ENCODE results near the gene KCNIP4. TPM values are rescaled to one million over a fixed set of nuclear protein-coding genes. Genes with fewer than 3 reads are reported as not detected.

The KCNIP4 gene
- total and polyA plus RNA-seq, 2 experiments from 2014 or later = 0.65 TPM; not detected in 1

DNA sequence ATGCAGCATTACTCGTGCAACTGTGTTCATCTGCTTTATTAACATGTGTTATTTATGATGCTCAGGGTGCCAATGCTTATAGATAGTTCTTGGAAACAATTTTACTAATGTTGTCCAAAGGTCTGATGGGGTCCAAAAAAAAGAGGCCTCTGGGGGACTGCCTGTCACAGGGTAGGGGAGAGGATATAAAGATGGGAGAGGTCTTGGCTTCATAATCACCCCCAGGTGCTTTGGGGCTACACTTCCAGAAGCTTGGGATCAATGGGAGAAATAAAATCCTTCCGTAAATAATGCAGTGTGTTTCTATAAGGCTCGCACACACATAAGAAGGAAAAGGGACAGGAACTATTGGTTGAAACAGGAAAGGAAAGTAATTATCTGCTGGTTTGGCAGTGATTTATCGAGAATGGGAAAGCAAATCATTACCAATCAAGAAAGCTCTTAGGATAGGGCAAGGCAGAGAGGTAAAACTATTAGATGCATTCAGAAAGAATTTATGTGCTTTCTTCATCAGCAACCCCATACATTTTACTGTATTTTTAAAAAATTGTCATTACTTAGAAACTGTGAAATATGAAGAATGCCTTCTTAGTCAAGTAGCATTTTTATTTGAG is 677.0 kb downstream of the KCNIP4 start:
- Histone ChIP-seq H3K36me3 (ENCODE audit: low read depth) (no peaks in the 10 kb centered on the region), H3K9me2 (ENCODE audit: insufficient read depth) (no peaks in the 10 kb centered on the region), H3F3A (ENCODE audit: insufficient read depth) (no peaks in the 10 kb centered on the region), H3K27ac (no peak overlapping the region), H3K9me3 (ENCODE audit: low read depth) (no peaks in the 10 kb centered on the region), H3K4me3 (no peak overlapping the region), H3K4me1 (ENCODE audit: insufficient read depth) (no peaks in the 10 kb centered on the region), H2AFZ (no peak overlapping the region), H3K79me2 (ENCODE audit: insufficient read depth) (no peaks in the 10 kb centered on the region), H3K9ac (no peak overlapping the region), H3K27me3 (replicated peaks; ENCODE audit: insufficient read depth) (no peaks in the 10 kb centered on the region), H4K20me1 (ENCODE audit: insufficient read depth) (no peaks in the 10 kb centered on the region), H3K4me2 (ENCODE audit: unreplicated experiment) (no peak overlapping the region)
- in situ Hi-C loops (cut with MboI) = no loop called here
- DNase-seq = no peak
- 13 to 15% methylated on average over 4 of the region's 4 CpGs for WGBS, 2 experiments (ENCODE audit: low coverage in 1 of 2, low lambda C conversion rate in 2 of 2, missing lambda C conversion rate in 2 of 2)
- no peak for TF ChIP-seq EZH2 (IDR thresholded peaks at IDR 0.05; ENCODE audit: insufficient read depth, poor library complexity, severe bottlenecking)
- TF ChIP-seq EZH2phosphoT487 (IDR thresholded peaks at IDR 0.05; ENCODE audit: insufficient read depth, low read depth) = no peak

DNA sequence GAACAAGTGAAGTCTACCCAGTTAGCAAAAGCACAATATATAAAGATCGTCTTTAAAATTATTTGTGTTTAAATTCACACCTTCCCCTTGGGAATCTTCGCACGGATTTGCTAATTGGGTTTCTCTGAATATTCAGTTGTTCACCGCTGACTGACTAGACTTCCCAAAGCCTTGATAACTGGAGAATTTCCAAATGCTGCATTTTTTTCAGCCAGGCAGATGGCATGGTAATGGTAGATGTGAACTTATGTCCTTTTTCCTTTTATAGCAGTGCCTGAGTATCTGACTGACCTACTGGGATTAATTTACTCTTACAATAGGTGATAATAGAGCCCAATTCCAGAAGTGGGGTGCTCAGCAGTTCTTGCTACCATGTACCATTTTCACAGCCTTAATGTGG is 700.2 kb downstream of the KCNIP4 start:
- no peaks in the 10 kb centered on the region for H3K27me3 ChIP-seq (replicated peaks; ENCODE audit: insufficient read depth)
- TF ChIP-seq EZH2 (IDR thresholded peaks at IDR 0.05; ENCODE audit: insufficient read depth, poor library complexity, severe bottlenecking) (no peak), EZH2phosphoT487 (IDR thresholded peaks at IDR 0.05; ENCODE audit: insufficient read depth, low read depth) (no peak)
- WGBS, 2 experiments (ENCODE audit: low coverage in 1 of 2, low lambda C conversion rate in 2 of 2, missing lambda C conversion rate in 2 of 2) = 37 to 42% methylated on average over 4 of the region's 4 CpGs
- H3K9ac ChIP-seq = no peak overlapping the region
- no peaks in the 10 kb centered on the region for H3K79me2 ChIP-seq (ENCODE audit: insufficient read depth)
- H3K9me2 ChIP-seq (ENCODE audit: insufficient read depth) = no peaks in the 10 kb centered on the region
- in situ Hi-C loops (cut with MboI) = no loop called here
- no peak overlapping the region for H3K4me3 ChIP-seq
- no peaks in the 10 kb centered on the region for H4K20me1 ChIP-seq (ENCODE audit: insufficient read depth)
- no peak overlapping the region for H3K4me2 ChIP-seq (ENCODE audit: unreplicated experiment)
- no peaks in the 10 kb centered on the region for H3K9me3 ChIP-seq (ENCODE audit: low read depth)
- H2AFZ ChIP-seq = no peak overlapping the region
- H3F3A ChIP-seq (ENCODE audit: insufficient read depth) = no peaks in the 10 kb centered on the region
- H3K27ac ChIP-seq = no peak overlapping the region
- H3K4me1 ChIP-seq (ENCODE audit: insufficient read depth) = no peaks in the 10 kb centered on the region
- DNase-seq = no peak
- H3K36me3 ChIP-seq (ENCODE audit: low read depth) = no peaks in the 10 kb centered on the region

DNA sequence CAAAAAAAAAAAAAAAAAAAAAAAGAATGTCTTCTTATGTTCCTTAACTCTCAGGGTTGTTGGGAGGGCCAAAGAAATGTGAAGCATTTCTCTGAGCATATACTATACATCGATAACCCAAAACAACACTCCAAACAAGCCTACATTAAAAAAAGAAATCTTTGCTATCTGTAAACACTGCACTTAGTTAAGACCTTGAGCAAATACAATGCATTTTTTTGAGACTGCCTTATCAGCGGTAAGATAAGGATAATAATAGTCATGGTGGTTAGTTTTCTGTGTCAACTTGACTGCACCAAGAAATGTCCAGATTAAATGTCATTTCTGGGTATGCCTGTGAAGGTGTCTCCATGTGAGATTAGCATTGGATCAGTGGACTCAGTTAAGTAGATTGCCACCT is 706.4 kb downstream of the KCNIP4 start:
- Histone ChIP-seq H3K27ac (no peak overlapping the region), H2AFZ (no peak overlapping the region), H3K4me1 (ENCODE audit: insufficient read depth) (no peaks in the 10 kb centered on the region), H3F3A (ENCODE audit: insufficient read depth) (no peaks in the 10 kb centered on the region), H3K9me2 (ENCODE audit: insufficient read depth) (no peaks in the 10 kb centered on the region), H3K36me3 (ENCODE audit: low read depth) (no peaks in the 10 kb centered on the region), H3K4me2 (ENCODE audit: unreplicated experiment) (no peak overlapping the region), H3K27me3 (replicated peaks; ENCODE audit: insufficient read depth) (no peaks in the 10 kb centered on the region), H3K9me3 (ENCODE audit: low read depth) (no peaks in the 10 kb centered on the region), H3K4me3 (no peak overlapping the region), H3K9ac (no peak overlapping the region), H3K79me2 (ENCODE audit: insufficient read depth) (no peaks in the 10 kb centered on the region), H4K20me1 (ENCODE audit: insufficient read depth) (no peaks in the 10 kb centered on the region)
- WGBS, 2 experiments (ENCODE audit: low coverage in 1 of 2, low lambda C conversion rate in 2 of 2, missing lambda C conversion rate in 2 of 2) = 66 to 68% methylated on average over 2 of the region's 2 CpGs
- TF ChIP-seq EZH2phosphoT487 (IDR thresholded peaks at IDR 0.05; ENCODE audit: insufficient read depth, low read depth) = no peak
- no peak for TF ChIP-seq EZH2 (IDR thresholded peaks at IDR 0.05; ENCODE audit: insufficient read depth, poor library complexity, severe bottlenecking)
- in situ Hi-C loops (cut with MboI) = no loop called here
- no peak for DNase-seq

DNA sequence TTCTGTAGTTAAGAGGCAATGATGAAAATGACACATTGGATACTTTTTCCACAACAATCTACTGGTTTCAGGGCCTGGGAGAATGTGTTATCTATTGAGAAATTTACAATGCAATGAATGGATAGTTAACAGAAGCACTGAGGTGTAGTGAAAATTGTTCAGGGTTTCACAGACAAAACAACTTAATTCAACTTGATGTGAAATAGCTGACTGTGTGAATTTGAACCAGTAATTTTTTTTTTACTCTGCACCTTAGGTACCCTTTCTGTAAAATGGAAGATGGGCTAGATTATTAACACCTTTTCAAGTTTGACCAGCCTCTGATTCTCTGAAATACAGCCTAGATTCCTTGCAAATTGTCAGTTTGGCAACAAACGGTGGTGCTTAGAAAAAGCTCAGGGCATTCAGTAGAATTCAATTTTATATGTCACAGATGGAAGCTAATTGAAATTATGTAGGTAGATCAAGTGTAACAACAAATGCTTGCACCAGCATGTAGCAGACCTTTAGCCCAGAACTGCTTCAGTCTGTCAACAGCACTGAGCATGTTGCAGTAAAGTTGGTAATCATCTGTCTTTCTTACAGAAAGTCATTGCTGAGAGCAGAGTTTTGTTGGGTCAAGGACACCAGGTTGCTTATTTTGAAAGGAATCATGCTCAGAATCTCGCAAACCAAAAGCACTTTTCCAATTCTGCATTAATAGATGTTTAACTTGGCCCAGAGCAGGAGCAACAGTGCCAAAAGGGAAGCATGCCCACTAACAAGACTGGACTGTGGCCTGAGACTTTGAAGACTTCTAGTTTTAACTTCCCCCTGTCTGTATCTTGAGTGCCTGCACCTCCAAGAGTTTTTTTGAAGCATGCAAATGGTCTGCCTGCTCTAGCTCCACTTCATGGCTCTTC is 721.7 kb downstream of the KCNIP4 start:
- Histone ChIP-seq H3F3A (ENCODE audit: insufficient read depth) (no peaks in the 10 kb centered on the region), H3K27ac (no peak overlapping the region), H2AFZ (no peak overlapping the region), H3K27me3 (replicated peaks; ENCODE audit: insufficient read depth) (no peaks in the 10 kb centered on the region), H3K9ac (no peak overlapping the region), H3K9me2 (ENCODE audit: insufficient read depth) (no peaks in the 10 kb centered on the region), H3K36me3 (ENCODE audit: low read depth) (no peaks in the 10 kb centered on the region), H3K9me3 (ENCODE audit: low read depth) (no peaks in the 10 kb centered on the region), H3K79me2 (ENCODE audit: insufficient read depth) (no peaks in the 10 kb centered on the region), H3K4me3 (no peak overlapping the region), H3K4me2 (ENCODE audit: unreplicated experiment) (no peak overlapping the region), H4K20me1 (ENCODE audit: insufficient read depth) (no peaks in the 10 kb centered on the region), H3K4me1 (ENCODE audit: insufficient read depth) (no peaks in the 10 kb centered on the region)
- in situ Hi-C loops (cut with MboI) = no loop called here
- DNase-seq = no peak
- WGBS, 2 experiments (ENCODE audit: low coverage in 1 of 2, low lambda C conversion rate in 2 of 2, missing lambda C conversion rate in 2 of 2) = 4 to 6% methylated on average over 2 of the region's 2 CpGs
- no peak for TF ChIP-seq EZH2 (IDR thresholded peaks at IDR 0.05; ENCODE audit: insufficient read depth, poor library complexity, severe bottlenecking)
- TF ChIP-seq EZH2phosphoT487 (IDR thresholded peaks at IDR 0.05; ENCODE audit: insufficient read depth, low read depth) = no peak

Data from GM23248 (cell line).